HG02884 (cell line): ENCODE measurements around the gene SLC4A1.

Experiments used
- ATAC-seq: cut with Tn5 transposase; IDR thresholded peaks from one replicate; pipeline ENCODE4 v1.9.1; 2021; ENCODE audit warnings: mild to moderate bottlenecking, moderate library complexity; ENCODE audit not compliant: unreplicated experiment

SLC4A1 gene

DNA sequence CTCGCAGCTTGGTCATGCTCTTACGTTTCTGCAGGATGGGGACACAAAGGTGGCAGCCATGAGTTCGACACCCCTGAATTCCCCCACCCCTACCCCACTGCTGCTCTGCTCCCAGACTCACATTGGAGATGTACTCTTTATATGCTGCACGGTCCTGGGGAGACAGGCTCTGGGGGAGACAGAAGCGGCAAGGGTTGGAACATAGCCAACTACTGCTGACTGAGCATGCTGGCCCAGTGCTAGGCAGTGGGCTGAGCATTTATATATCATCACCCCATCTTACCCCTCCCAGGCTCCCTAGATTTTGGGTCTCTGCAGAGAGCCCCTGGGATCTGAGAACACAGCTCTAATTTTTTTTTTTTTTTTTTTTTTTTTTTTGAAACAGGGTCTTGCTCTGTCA, 60.2 kb downstream of the SLC4A1 start:
- ATAC-seq: no peak

- no peak for ATAC-seq
Measured at GRCh38 chr17:44207319-44207718, 60.6 kb downstream of the SLC4A1 start.

DNA sequence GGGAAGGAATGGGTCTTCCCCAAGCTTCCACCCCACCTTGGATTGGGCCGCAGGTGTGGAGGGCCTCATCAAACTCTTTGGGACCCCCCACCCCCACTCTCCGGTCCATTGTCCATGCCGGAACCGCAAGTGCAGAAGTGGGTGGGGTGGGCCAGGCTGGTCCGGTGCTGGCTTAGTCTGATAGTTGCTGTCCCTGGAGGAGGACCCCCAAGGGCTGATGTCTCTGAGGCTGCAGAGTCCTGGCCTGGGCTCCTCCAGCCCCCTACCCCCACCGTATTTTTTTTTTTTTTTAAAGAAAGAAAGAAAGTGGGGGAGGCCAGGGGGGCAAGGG, 61.1 kb downstream of the SLC4A1 start:
- ATAC-seq: no peak

GRCh38 chr17:44205962-44206824, 61.7 kb downstream of the SLC4A1 start:
- no peak for ATAC-seq

DNA sequence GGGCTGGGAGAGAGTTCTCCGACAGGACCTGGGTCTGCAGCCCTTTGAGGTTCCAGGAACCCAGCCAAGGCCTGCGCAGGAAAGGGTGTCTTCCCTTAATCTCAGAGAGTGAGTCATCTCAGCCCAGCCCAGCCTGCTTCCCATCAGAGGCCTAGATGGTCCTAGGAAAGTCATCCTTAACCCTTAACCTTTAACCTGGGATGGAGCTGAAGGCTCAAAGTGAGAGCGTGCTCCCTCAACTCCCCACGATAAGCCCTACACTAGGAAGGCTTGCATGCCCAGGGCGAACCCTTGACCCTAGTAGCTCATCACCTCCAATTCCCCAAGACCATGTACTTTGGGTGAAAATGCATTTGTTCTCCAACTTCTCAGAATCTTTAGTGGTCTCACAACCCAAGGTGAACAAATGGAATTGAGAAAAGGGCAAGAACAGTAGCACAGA, 63.5 kb downstream of the SLC4A1 start:
- ATAC-seq: no peak

- ATAC-seq: no peak
Measured at GRCh38 chr17:44203731-44204440, 64.0 kb downstream of the SLC4A1 start.

DNA sequence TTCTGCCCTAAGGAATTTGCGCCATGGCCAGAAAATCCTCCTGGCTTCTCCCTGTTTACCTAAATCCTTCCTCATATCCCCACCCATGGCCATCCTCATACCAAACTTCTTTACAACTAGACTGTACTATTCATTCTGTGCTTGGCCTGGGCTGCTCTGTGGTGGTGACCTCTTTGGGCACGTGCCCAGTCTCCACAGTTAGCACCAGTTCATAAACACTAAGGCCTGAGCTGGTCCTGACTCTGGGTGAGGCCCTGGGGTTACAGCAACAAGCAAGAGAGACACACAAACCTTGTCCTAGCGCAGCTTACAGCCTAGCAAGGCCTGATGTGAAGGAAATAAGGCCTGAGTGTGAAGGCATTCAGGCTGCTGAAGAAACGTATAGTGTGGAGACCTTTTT, 65.2 kb downstream of the SLC4A1 start:
- no peak for ATAC-seq

DNA sequence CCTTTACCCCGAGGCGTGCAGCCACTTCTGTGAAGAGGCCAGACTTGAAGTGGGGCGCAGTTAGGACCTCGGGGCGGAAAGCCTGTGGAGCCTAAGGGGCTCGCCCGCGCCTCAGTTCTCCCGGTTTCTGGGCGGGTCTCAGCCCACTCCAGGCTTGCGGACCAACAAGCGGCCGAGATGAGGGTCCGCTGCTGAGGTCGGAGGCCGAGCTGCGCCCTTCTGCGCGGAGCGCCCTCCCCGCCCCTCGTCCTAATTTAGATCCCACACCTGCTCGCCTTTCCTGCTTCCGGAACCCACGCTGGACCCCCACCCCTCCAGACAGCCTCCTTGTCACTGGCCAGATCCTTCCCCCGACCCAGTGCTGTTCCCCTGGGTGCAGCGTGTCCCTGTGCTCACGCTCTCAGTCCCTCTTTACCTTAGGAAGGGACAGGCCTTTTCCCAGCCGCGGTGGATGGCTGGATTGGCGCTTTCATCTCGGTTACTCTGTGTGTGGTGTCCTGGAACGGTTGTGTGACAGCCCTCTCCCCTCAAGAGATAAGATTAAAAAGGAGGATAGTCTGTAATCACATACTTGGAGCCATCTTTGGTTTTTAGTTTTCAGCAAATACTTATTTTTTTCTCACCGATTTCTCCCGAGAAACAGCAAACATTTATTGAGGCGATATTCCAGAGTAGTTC, 67.3 kb downstream of the SLC4A1 start:
- peak; percentile 3 for ATAC-seq

GRCh38 chr17:44199553-44200477, 68.1 kb downstream of the SLC4A1 start, which contains the start of gene ATXN7L3:
TSS of gene ATXN7L3 (minus strand) at chr17:44199884. CDS start at chr17:44198070, 1,814 bp downstream.
- ATAC-seq: peak; percentile 56

GRCh38 chr17:44198721-44199552, 69.0 kb downstream of the SLC4A1 start:
- peak; percentile 2 for ATAC-seq
